HCT116 (cell line): ENCODE measurements around the gene EPG5. TPM values are rescaled to one million over a fixed set of nuclear protein-coding genes. Genes with fewer than 3 reads are reported as not detected.

Experiments
- ATAC-seq: fragments of 200-7000 bp; cut with Tn5 transposase; 2 replicates; pipeline ENCODE4 v1.9.1; 2020; ENCODE audit warnings: mild to moderate bottlenecking, moderate library complexity
- BruUV-seq: library from RNA; stranded (reverse); fragments of 400-500 nt; replicated peaks from 2 replicates; lab custom pipeline; 2021; lab: Mats Ljungman, UMichigan
- CTCF ChIA-PET: fragments of 300-600 bp; sonication (Branson Sonifier 250); formaldehyde crosslinking; loops from one replicate; lab custom pipeline; 2021; ENCODE audit warnings: antibody characterized with exemption; lab: Charles Lee
- POLR2A ChIA-PET: fragments of 300-600, 350-600 bp; sonication (Branson Sonifier 250); formaldehyde crosslinking; loops from one replicate; lab custom pipeline; 2021; ENCODE audit warnings: antibody characterized with exemption; lab: Charles Lee
- RAD21 ChIA-PET, 2 experiments: fragments of 300-600 bp; sonication (Branson Sonifier 250); formaldehyde crosslinking; loops; one replicate each; lab custom pipeline; 2023; ENCODE audit warnings: low total read pairs in 2 of 2; ENCODE audit not compliant: uncharacterized antibody in 2 of 2, unreplicated experiment in 2 of 2, low non-redundant PET in 1 of 2; lab: Charles Lee
- DNase-seq: peaks from one replicate; pipeline ENCODE4 v3.0.0-alpha.2; 2010; ENCODE audit warnings: low read depth, low spot score
- H2AFZ ChIP-seq: fragments of 200-600 bp; shearing (Covaris generic), sonication (generic); 2 replicates; pipeline ENCODE4 v1.6.1; 2017; ENCODE audit warnings: low read depth, mixed run types, mixed read lengths, antibody characterized with exemption, low read length; ENCODE audit not compliant: poor library complexity, severe bottlenecking
- H3K27ac ChIP-seq: 2 replicates; pipeline ENCODE4 v1.5.1; 2012; ENCODE audit warnings: low read depth, low read length
- H3K27me3 ChIP-seq: fragments of 200-600 bp; sonication (generic); 2 replicates; pipeline ENCODE4 v1.6.1; 2016; ENCODE audit warnings: mixed run types, low read length, mixed read lengths; ENCODE audit not compliant: insufficient read depth
- H3K36me3 ChIP-seq, 2 experiments: fragments of 200-500 bp in 1 of 2; fragments of 200-600 bp in 1 of 2; sonication (Bioruptor generic) in 1 of 2; sonication (generic) in 1 of 2; 2 replicates each; pipeline versions ENCODE4 v1.5.1 to v1.6.1; 2014 to 2016; ENCODE audit warnings: low read length in 2 of 2, inconsistent platforms in 1 of 2, mixed read lengths in 1 of 2, mixed run types in 1 of 2; ENCODE audit not compliant: insufficient read depth in 2 of 2, control insufficient read depth in 1 of 2
- H3K4me1 ChIP-seq, 2 experiments: fragments of 200-600 bp in 1 of 2; sonication (generic) in 1 of 2; 2 replicates each; pipeline versions ENCODE4 v1.5.1 to v1.6.1; 2012 to 2017; ENCODE audit warnings: low read length in 2 of 2, inconsistent platforms in 1 of 2, mild to moderate bottlenecking in 1 of 2, mixed read lengths in 1 of 2, mixed run types in 1 of 2, moderate library complexity in 1 of 2; ENCODE audit not compliant: insufficient read depth in 2 of 2, control insufficient read depth in 1 of 2
- H3K4me2 ChIP-seq: fragments of 200-600 bp; sonication (generic); 2 replicates; pipeline ENCODE4 v1.6.1; 2017; ENCODE audit warnings: mixed run types, low read length, mixed read lengths
- H3K4me3 ChIP-seq, 2 experiments: fragments of 200-600 bp in 1 of 2; sonication (generic) in 1 of 2; replicated peaks in 1 of 2; 2 replicates each; pipeline ENCODE4 v1.5.1; 2011 to 2016; ENCODE audit warnings: low read length in 2 of 2, control low read depth in 1 of 2, low read depth in 1 of 2, mild to moderate bottlenecking in 1 of 2, mixed read lengths in 1 of 2, mixed run types in 1 of 2
- H3K79me2 ChIP-seq: fragments of 200-600 bp; sonication (generic); 2 replicates; pipeline ENCODE4 v1.6.1; 2017; ENCODE audit warnings: mild to moderate bottlenecking, mixed run types, low read length, moderate library complexity, mixed read lengths; ENCODE audit not compliant: insufficient read depth
- H3K9ac ChIP-seq: fragments of 200-600 bp; sonication (generic); 2 replicates; pipeline ENCODE4 v1.6.1; 2016; ENCODE audit warnings: low read length, mixed read lengths
- H3K9me2 ChIP-seq: fragments of 200-600 bp; sonication (generic), shearing (Covaris generic); 2 replicates; pipeline ENCODE4 v1.6.1; 2017; ENCODE audit warnings: mixed run types, mild to moderate bottlenecking, moderate library complexity; ENCODE audit not compliant: insufficient read depth
- H3K9me3 ChIP-seq, 2 experiments: fragments of 200-500 bp in 1 of 2; fragments of 200-600 bp in 1 of 2; sonication (Bioruptor generic) in 1 of 2; sonication (generic) in 1 of 2; 2 replicates each; pipeline ENCODE4 v1.6.1; 2014 to 2017; ENCODE audit warnings: low read length in 2 of 2, mixed read lengths in 2 of 2, inconsistent platforms in 1 of 2, low read depth in 1 of 2, mild to moderate bottlenecking in 1 of 2, mixed run types in 1 of 2, moderate library complexity in 1 of 2; ENCODE audit not compliant: control insufficient read depth in 1 of 2, insufficient read depth in 1 of 2
- H4K20me1 ChIP-seq: fragments of 200-600 bp; sonication (generic), shearing (Covaris generic); 2 replicates; pipeline ENCODE4 v1.6.1; 2017; ENCODE audit warnings: mixed run types, mild to moderate bottlenecking, moderate library complexity; ENCODE audit not compliant: insufficient read depth
- ATF3 ChIP-seq: IDR thresholded peaks from 2 replicates; pipeline ENCODE4 v1.6.1; 2012
- CBX3 ChIP-seq: IDR thresholded peaks from 2 replicates; pipeline ENCODE4 v1.6.1; 2012; ENCODE audit warnings: low read depth
- CEBPB ChIP-seq: IDR thresholded peaks from 2 replicates; pipeline ENCODE4 v1.6.1; 2012; ENCODE audit warnings: low read depth
- CTCF ChIP-seq, 3 experiments: fragments of 200-600 bp in 1 of 3; sonication (generic) in 1 of 3; IDR thresholded peaks in 2 of 3; conservative IDR thresholded peaks in 1 of 3; 2 replicates each; pipeline ENCODE4 v1.5.1; 2012 to 2017; ENCODE audit warnings: low read depth in 2 of 3, low read length in 2 of 3, antibody characterized with exemption in 1 of 3, borderline replicate concordance in 1 of 3, control low read depth in 1 of 3, mild to moderate bottlenecking in 1 of 3, mixed read lengths in 1 of 3, mixed run types in 1 of 3, moderate library complexity in 1 of 3; ENCODE audit not compliant: insufficient read depth in 1 of 3
- EGR1 ChIP-seq: IDR thresholded peaks from 2 replicates; pipeline ENCODE4 v1.6.1; 2012; ENCODE audit warnings: low read depth
- ELF1 ChIP-seq: IDR thresholded peaks from 2 replicates; pipeline ENCODE4 v1.6.1; 2012; ENCODE audit warnings: low read depth, borderline replicate concordance
- EZH2phosphoT487 ChIP-seq: fragments of 200-600 bp; IDR thresholded peaks from 2 replicates; pipeline ENCODE4 v1.6.1; 2018; ENCODE audit warnings: antibody characterized with exemption, borderline replicate concordance
- FOSL1 ChIP-seq: IDR thresholded peaks from 2 replicates; pipeline ENCODE4 v1.6.1; 2012; ENCODE audit warnings: low read depth
- SIN3A ChIP-seq: IDR thresholded peaks from 2 replicates; pipeline ENCODE4 v1.6.1; 2012; ENCODE audit warnings: low read depth
- SRF ChIP-seq: IDR thresholded peaks from 2 replicates; pipeline ENCODE4 v1.6.1; 2012; ENCODE audit warnings: low read depth
- TCF7L2 ChIP-seq: IDR thresholded peaks from 2 replicates; pipeline ENCODE4 v1.7.0; 2011; ENCODE audit warnings: borderline replicate concordance, inconsistent platforms; ENCODE audit not compliant: insufficient read depth, insufficient read length; ENCODE audit errors: extremely low read depth
- YY1 ChIP-seq: IDR thresholded peaks from 2 replicates; pipeline ENCODE4 v1.6.1; 2011; ENCODE audit warnings: low read length, low read depth, moderate library complexity, mild to moderate bottlenecking; ENCODE audit not compliant: insufficient replicate concordance; ENCODE audit errors: extremely low read depth
- ZBTB33 ChIP-seq: IDR thresholded peaks from 2 replicates; pipeline ENCODE4 v1.6.1; 2011; ENCODE audit warnings: mild to moderate bottlenecking, low read length, moderate library complexity; ENCODE audit not compliant: insufficient replicate concordance; ENCODE audit errors: extremely low read depth
- ZFX ChIP-seq: fragments of 450-650 bp; IDR thresholded peaks from 2 replicates; pipeline ENCODE4 v1.6.1; 2017
- ZNF274 ChIP-seq: fragments of 200-500 bp; sonication (Bioruptor generic); IDR thresholded peaks from 2 replicates; pipeline ENCODE4 v1.6.1; 2014; ENCODE audit warnings: mild to moderate bottlenecking, low read depth, low read length, inconsistent platforms
- intact Hi-C: fragments of 100-400 bp; cut with micrococcal nuclease; formaldehyde crosslinking; loops from 2 replicates; pipeline ENCODE4 v1.10.0; 2022
- total RNA-seq: library from RNA; stranded (reverse); gene quantifications from one replicate; pipeline ENCODE4 v1.2.1, GENCODE V29; 2021; ENCODE audit not compliant: unreplicated experiment

The EPG5 gene
- total RNA-seq, 1 experiment from 2014 or later: 12.9 TPM

- ATAC-seq (no peak), DNase-seq (no peak)
- Histone ChIP-seq H3K36me3 (peaks cover 2 to 4% of the 10 kb centered on the region in 2 experiments; a peak in 3 of 4 replicates), H3K4me2 (no peak overlapping the region), H3K9me3 (no peaks in the 10 kb centered on the region), H3K4me1 (no peaks in the 10 kb centered on the region), H3K27me3 (no peaks in the 10 kb centered on the region), H4K20me1 (no peaks in the 10 kb centered on the region), H3K9ac (no peak overlapping the region), H3K79me2 (no peaks in the 10 kb centered on the region)
- POLR2A ChIA-PET: no interaction called here
- intact Hi-C loops: loop anchor here (5.0 kb wide), 1 partner anchor 51 kb away; no protein-coding TSS in a partner anchor
- TF ChIP-seq ZBTB33 (no peak), CEBPB (no peak), SRF (no peak), ZNF274 (no peak), ZFX (no peak), ELF1 (no peak), TCF7L2 (no peak), ATF3 (no peak), EGR1 (no peak), CBX3 (no peak), SIN3A (no peak), EZH2phosphoT487 (no peak), YY1 (no peak), CTCF (IDR thresholded peaks at IDR 0.05 in 2 of 3, conservative IDR thresholded peaks at IDR 0.05 in 1 of 3; ENCODE audit: borderline replicate concordance in 1 of 3, insufficient read depth in 1 of 3, low read depth in 2 of 3, low read length in 2 of 3) (no peak), FOSL1 (no peak)
- TF ChIP-seq, all 23 proteins: peak for 0
- H3K4me3 ChIP-seq: no peak overlapping the region
- ChIA-PET RAD21 (no interaction called here), CTCF (no interaction called here)
- no TSS peak for BruUV-seq
- H3K9me2 ChIP-seq: no peaks in the 10 kb centered on the region
- H3K27ac ChIP-seq: no peak overlapping the region
- no peak overlapping the region for H2AFZ ChIP-seq
Measured at GRCh38 chr18:45856531-45856930, 110.6 kb downstream of the EPG5 start.
